Thyroid gland (tissue), 4 donors: ENCODE data around the gene CC2D2A.

Source experiments
- POLR2A ChIP-seq, 2 donors: fragments of 450-650 bp; IDR thresholded peaks; one replicate each; pipeline ENCODE4 v1.6.1; 2017; ENCODE audit warnings: antibody characterized with exemption in 2 of 2, mild to moderate bottlenecking in 2 of 2, moderate library complexity in 1 of 2
- TF ChIP-seq, protein P1 (sequence below), 6 experiments: fragments of 200-600 bp in 3 of 6; fragments of 450-650 bp in 3 of 6; sonication (generic) in 3 of 6; IDR thresholded peaks; one replicate each; pipeline ENCODE4 v1.5.1; 2016 to 2019; ENCODE audit warnings: antibody characterized with exemption in 6 of 6, mild to moderate bottlenecking in 2 of 6, inconsistent platforms in 1 of 6, moderate library complexity in 1 of 6

DNA sequence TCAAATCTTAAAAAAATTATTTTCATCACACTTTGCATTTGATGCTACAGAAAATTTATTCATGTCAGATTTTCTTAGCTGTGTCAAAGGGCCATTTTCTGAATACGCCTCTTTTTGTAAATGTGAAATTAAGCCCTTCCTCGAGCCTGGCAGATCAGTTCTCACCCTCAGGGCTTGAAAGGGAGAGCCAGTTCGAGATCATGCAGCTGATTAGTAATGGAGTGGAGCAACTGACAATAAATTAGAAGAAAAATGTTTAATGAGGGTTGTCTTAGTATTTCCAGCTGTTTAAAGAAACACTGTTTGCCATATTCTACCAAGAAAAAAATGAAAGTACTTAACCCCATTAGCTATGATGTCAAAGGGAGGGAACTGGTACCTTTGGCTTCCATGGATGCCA is 28.7 kb downstream of the CC2D2A start:
- no peak for TF ChIP-seq POLR2A (IDR thresholded peaks at IDR 0.05)
- TF ChIP-seq, protein P1, sequence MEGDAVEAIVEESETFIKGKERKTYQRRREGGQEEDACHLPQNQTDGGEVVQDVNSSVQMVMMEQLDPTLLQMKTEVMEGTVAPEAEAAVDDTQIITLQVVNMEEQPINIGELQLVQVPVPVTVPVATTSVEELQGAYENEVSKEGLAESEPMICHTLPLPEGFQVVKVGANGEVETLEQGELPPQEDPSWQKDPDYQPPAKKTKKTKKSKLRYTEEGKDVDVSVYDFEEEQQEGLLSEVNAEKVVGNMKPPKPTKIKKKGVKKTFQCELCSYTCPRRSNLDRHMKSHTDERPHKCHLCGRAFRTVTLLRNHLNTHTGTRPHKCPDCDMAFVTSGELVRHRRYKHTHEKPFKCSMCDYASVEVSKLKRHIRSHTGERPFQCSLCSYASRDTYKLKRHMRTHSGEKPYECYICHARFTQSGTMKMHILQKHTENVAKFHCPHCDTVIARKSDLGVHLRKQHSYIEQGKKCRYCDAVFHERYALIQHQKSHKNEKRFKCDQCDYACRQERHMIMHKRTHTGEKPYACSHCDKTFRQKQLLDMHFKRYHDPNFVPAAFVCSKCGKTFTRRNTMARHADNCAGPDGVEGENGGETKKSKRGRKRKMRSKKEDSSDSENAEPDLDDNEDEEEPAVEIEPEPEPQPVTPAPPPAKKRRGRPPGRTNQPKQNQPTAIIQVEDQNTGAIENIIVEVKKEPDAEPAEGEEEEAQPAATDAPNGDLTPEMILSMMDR (IDR thresholded peaks at IDR 0.05): no peak
